OCI-LY1 (cell line): ENCODE measurements around the gene CHN2.

Experiments
- H2AFZ ChIP-seq: fragments of 200-600 bp; sonication (generic), shearing (Covaris generic); 2 replicates; pipeline ENCODE4 v1.6.0; 2014; ENCODE audit warnings: antibody characterized with exemption, mild to moderate bottlenecking, low read length
- H3F3A ChIP-seq: fragments of 200-600 bp; sonication (generic), shearing (Covaris generic); 2 replicates; pipeline ENCODE4 v1.6.0; 2014; ENCODE audit warnings: mild to moderate bottlenecking, antibody characterized with exemption, low read length, moderate library complexity; ENCODE audit not compliant: insufficient read depth
- H3K27ac ChIP-seq: fragments of 200-600 bp; sonication (generic); 2 replicates; pipeline ENCODE4 v1.5.1; 2014; ENCODE audit warnings: low read length, mixed run types, mild to moderate bottlenecking, low read depth; ENCODE audit not compliant: poor library complexity, severe bottlenecking
- H3K27me3 ChIP-seq: fragments of 200-600 bp; sonication (generic); 2 replicates; pipeline ENCODE4 v1.6.0; 2014; ENCODE audit warnings: antibody characterized with exemption, mild to moderate bottlenecking, low read length, moderate library complexity; ENCODE audit not compliant: insufficient read depth
- H3K36me3 ChIP-seq: fragments of 200-600 bp; sonication (generic); 2 replicates; pipeline ENCODE4 v1.6.1; 2014; ENCODE audit warnings: mild to moderate bottlenecking, antibody characterized with exemption, low read length, moderate library complexity, mixed read lengths; ENCODE audit not compliant: insufficient read depth
- H3K4me1 ChIP-seq: fragments of 200-600 bp; sonication (generic); 2 replicates; pipeline ENCODE4 v1.5.1; 2014; ENCODE audit warnings: mild to moderate bottlenecking, low read length, moderate library complexity; ENCODE audit not compliant: insufficient read depth, severe bottlenecking
- H3K4me2 ChIP-seq: fragments of 200-600 bp; sonication (generic), shearing (Covaris generic); 2 replicates; pipeline ENCODE4 v1.6.1; 2014; ENCODE audit warnings: low read length
- H3K4me3 ChIP-seq: fragments of 200-600 bp; sonication (generic); 2 replicates; pipeline ENCODE4 v1.5.1; 2014; ENCODE audit warnings: low read length, low read depth, mild to moderate bottlenecking, mixed read lengths; ENCODE audit not compliant: poor library complexity, severe bottlenecking
- H3K79me2 ChIP-seq: fragments of 200-600 bp; shearing (Covaris generic); 2 replicates; pipeline ENCODE4 v1.6.1; 2016; ENCODE audit warnings: mixed run types, low read length, mixed read lengths; ENCODE audit not compliant: insufficient read depth
- H3K9ac ChIP-seq: fragments of 200-600 bp; sonication (generic), shearing (Covaris generic); 2 replicates; pipeline ENCODE4 v1.6.1; 2014; ENCODE audit warnings: mild to moderate bottlenecking, low read length, mixed read lengths
- H3K9me2 ChIP-seq: fragments of 200-600 bp; sonication (generic), shearing (Covaris generic); 2 replicates; pipeline ENCODE4 v1.6.1; 2014; ENCODE audit warnings: low read depth, mild to moderate bottlenecking, low read length, mixed read lengths
- H3K9me3 ChIP-seq: fragments of 200-600 bp; shearing (Covaris generic); 2 replicates; pipeline ENCODE4 v1.6.1; 2014; ENCODE audit warnings: low read length, mixed read lengths
- H4K20me1 ChIP-seq: fragments of 200-600 bp; sonication (generic), shearing (Covaris generic); 2 replicates; pipeline ENCODE4 v1.6.0; 2016; ENCODE audit warnings: mild to moderate bottlenecking, low read length; ENCODE audit not compliant: insufficient read depth
- EZH2 ChIP-seq: fragments of 200-600 bp; sonication (generic), shearing (Covaris generic); IDR thresholded peaks from 2 replicates; pipeline ENCODE4 v1.8.0; 2017; ENCODE audit warnings: borderline replicate concordance, mixed run types, mild to moderate bottlenecking, antibody characterized with exemption, low read length, moderate library complexity, mixed read lengths
- TF ChIP-seq, protein P1 (sequence below): fragments of 200-600 bp; sonication (generic), shearing (Covaris generic); IDR thresholded peaks from 2 replicates; pipeline ENCODE4 v1.5.1; 2017; ENCODE audit warnings: mild to moderate bottlenecking, antibody characterized with exemption, low read length, moderate library complexity, mixed read lengths

The CHN2 gene

DNA sequence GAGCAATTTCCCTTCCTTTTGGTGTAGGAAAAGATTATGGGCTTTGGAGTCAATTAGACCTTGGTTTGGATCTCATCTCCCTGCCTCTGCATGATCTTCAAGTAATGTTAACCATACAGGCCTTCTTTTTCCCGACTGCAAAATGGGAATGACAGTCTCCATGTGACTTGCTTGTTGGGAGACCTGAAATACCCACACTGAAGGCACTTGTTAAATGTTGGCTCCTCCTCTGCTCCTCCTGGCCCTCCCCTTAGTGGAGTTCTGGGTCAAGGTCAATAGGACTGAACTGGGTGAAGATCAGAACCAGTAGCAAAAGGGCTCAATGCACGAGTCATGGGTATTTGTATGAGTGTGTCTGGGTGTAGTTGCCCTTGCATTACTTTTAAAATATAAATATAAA lies 189.7 kb downstream of the CHN2 start:
- H3K36me3 ChIP-seq: no peaks in the 10 kb centered on the region
- H2AFZ ChIP-seq: no peak overlapping the region
- no peaks in the 10 kb centered on the region for H4K20me1 ChIP-seq
- H3K4me1 ChIP-seq: no peaks in the 10 kb centered on the region
- no peaks in the 10 kb centered on the region for H3K79me2 ChIP-seq
- H3K27ac ChIP-seq: no peak overlapping the region
- no peaks in the 10 kb centered on the region for H3K9me2 ChIP-seq
- H3K4me3 ChIP-seq: no peak overlapping the region
- H3K9ac ChIP-seq: no peak overlapping the region
- TF ChIP-seq, protein P1, sequence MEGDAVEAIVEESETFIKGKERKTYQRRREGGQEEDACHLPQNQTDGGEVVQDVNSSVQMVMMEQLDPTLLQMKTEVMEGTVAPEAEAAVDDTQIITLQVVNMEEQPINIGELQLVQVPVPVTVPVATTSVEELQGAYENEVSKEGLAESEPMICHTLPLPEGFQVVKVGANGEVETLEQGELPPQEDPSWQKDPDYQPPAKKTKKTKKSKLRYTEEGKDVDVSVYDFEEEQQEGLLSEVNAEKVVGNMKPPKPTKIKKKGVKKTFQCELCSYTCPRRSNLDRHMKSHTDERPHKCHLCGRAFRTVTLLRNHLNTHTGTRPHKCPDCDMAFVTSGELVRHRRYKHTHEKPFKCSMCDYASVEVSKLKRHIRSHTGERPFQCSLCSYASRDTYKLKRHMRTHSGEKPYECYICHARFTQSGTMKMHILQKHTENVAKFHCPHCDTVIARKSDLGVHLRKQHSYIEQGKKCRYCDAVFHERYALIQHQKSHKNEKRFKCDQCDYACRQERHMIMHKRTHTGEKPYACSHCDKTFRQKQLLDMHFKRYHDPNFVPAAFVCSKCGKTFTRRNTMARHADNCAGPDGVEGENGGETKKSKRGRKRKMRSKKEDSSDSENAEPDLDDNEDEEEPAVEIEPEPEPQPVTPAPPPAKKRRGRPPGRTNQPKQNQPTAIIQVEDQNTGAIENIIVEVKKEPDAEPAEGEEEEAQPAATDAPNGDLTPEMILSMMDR: no peak
- TF ChIP-seq EZH2: no peak
- H3K9me3 ChIP-seq: no peaks in the 10 kb centered on the region
- no peaks in the 10 kb centered on the region for H3F3A ChIP-seq
- no peak overlapping the region for H3K4me2 ChIP-seq
- no peaks in the 10 kb centered on the region for H3K27me3 ChIP-seq

DNA sequence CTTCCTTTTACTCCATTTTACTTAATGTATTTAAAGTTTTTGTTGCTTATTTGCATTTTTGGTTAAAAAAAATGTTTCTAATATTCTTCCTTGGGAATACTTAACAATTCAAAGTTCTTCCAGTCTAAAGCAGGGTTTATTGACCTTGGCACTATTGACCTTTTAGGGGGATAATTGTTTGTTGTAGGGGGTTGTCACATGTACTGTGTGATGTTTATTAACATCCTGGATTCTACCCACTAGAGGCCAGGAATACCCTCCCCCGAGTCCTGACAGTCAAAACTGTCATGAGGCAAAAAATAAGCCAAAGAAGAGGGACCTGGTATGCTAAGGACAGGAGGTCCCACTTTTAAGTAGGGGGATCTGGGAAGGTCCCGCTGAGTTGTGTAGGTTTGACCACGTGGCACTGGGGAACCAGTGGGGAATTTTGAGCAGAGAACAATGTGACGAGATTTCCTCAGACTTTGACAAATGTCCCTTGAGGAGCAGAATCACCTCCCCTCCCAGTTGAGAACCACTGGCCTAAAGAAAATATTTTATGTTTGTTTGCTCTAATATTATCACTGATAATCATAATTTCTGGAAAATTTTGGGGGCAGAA lies 190.7 kb downstream of the CHN2 start:
- Histone ChIP-seq H3K9ac (no peak overlapping the region), H3K36me3 (no peaks in the 10 kb centered on the region), H3K4me3 (no peak overlapping the region), H2AFZ (no peak overlapping the region), H3K9me2 (no peaks in the 10 kb centered on the region), H3K79me2 (no peaks in the 10 kb centered on the region), H3K4me1 (no peaks in the 10 kb centered on the region), H3K4me2 (no peak overlapping the region), H3F3A (no peaks in the 10 kb centered on the region), H3K9me3 (no peaks in the 10 kb centered on the region), H3K27me3 (no peaks in the 10 kb centered on the region), H3K27ac (no peak overlapping the region), H4K20me1 (no peaks in the 10 kb centered on the region)
- TF ChIP-seq, protein P1: no peak
- TF ChIP-seq EZH2: no peak

DNA sequence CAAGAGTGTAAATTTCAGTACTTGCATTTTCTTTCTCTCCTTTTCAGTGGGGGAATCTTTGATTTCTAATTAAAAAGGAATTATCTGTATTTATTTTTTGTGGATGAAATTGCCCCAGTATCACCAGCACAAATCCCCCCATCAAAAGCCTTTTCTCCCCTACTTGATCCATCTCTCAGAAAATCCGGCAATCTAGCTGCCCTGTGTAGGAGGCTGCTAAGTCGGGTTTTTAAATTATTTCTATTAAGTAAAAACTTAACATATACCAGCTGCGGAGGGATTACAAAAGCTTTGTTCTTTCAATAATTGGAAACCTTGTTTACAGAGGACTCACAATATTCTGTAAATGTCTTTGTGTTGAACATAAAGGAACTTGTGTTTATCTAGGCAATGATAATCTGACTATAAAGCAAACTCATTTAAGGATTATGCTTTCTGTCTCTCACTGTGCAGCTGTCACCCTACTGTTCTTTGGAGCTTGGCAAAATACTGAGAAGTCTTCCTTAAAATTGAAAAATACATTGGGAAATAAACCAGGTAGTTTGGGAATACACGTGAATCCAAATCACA lies 191.7 kb downstream of the CHN2 start:
- no peak overlapping the region for H3K4me3 ChIP-seq

More for the DNA sequence above, 191.7 kb downstream of the CHN2 start:
- TF ChIP-seq EZH2: no peak
- TF ChIP-seq, protein P1: no peak
- H3K9me3 ChIP-seq: no peaks in the 10 kb centered on the region
- H2AFZ ChIP-seq: no peak overlapping the region
- H3K27ac ChIP-seq: no peak overlapping the region
- H3K4me1 ChIP-seq: no peaks in the 10 kb centered on the region
- no peak overlapping the region for H3K4me2 ChIP-seq
- H3K9me2 ChIP-seq: no peaks in the 10 kb centered on the region
- H4K20me1 ChIP-seq: no peaks in the 10 kb centered on the region
- H3K36me3 ChIP-seq: no peaks in the 10 kb centered on the region
- no peak overlapping the region for H3K9ac ChIP-seq
- no peaks in the 10 kb centered on the region for H3K79me2 ChIP-seq
- no peaks in the 10 kb centered on the region for H3K27me3 ChIP-seq
- no peaks in the 10 kb centered on the region for H3F3A ChIP-seq
